ENCODE data around the gene EEA1. TPM values are rescaled to one million over a fixed set of nuclear protein-coding genes. Genes with fewer than 3 reads are reported as not detected.

Gene EEA1
- total and polyA plus RNA-seq, 10 of the 15 experiments (the other 5 are each of a cell fraction or from before 2014, with no cell fraction given), result 5.5 to 40.3 (median 13.5) TPM

- TF ChIP-seq PML (IDR thresholded peaks at IDR 0.05; ENCODE audit: low read length) (peak; percentile 93), BCLAF1 (IDR thresholded peaks at IDR 0.05) (no peak), ZNF274 (IDR thresholded peaks at IDR 0.05; ENCODE audit: insufficient read depth, insufficient read length) (no peak), EED (IDR thresholded peaks at IDR 0.05; ENCODE audit: low read depth) (peak; percentile 23; the same call in 1 of the 2 replicates), MXI1 (IDR thresholded peaks at IDR 0.05; ENCODE audit: low read depth, low read length) (peak; percentile 74), IRF4 (IDR thresholded peaks at IDR 0.05; ENCODE audit: low read depth, low read length) (0 out of 2 replicates have a peak, but pooled peaks have one; percentile 5), HCFC1 (IDR thresholded peaks at IDR 0.05; ENCODE audit: low read length) (peak; percentile 48; the same call in 1 of the 2 replicates), RAD21 (IDR thresholded peaks at IDR 0.05; ENCODE audit: insufficient read depth, low read depth, low read length) (peak; percentile 16; the same call in 1 of the 2 replicates), SUPT20H (IDR thresholded peaks at IDR 0.05; ENCODE audit: borderline replicate concordance, control insufficient read depth, low read depth, low read length) (no peak), PRDM15 (CRISPR knock-in tag; IDR thresholded peaks at IDR 0.05) (no peak), ETV6 (conservative IDR thresholded peaks at IDR 0.05 in 1 of 2, IDR thresholded peaks at IDR 0.05 in 1 of 2; ENCODE audit: borderline replicate concordance in 1 of 2, low read depth in 1 of 2) (peak in 1 of 2 experiments; percentile 35; a peak in 1 of 4 replicates), SPI1 (IDR thresholded peaks at IDR 0.05; ENCODE audit: borderline replicate concordance, insufficient read depth, low read depth, low read length) (peak; percentile 11; the same call in 1 of the 2 replicates), HDAC6 (IDR thresholded peaks at IDR 0.05; ENCODE audit: unreplicated experiment) (no peak), GATAD2B (conservative IDR thresholded peaks at IDR 0.05; ENCODE audit: low read depth) (peak; percentile 95), RAD51 (IDR thresholded peaks at IDR 0.05) (no peak), ZNF384 (IDR thresholded peaks at IDR 0.05; ENCODE audit: borderline replicate concordance, low read depth, low read length) (no peak), RB1 (IDR thresholded peaks at IDR 0.05; ENCODE audit: borderline replicate concordance) (peak; percentile 70; the same call in 1 of the 2 replicates), KLF5 (IDR thresholded peaks at IDR 0.05; ENCODE audit: partially characterized antibody) (peak; percentile 91), TCF3 (IDR thresholded peaks at IDR 0.05; ENCODE audit: borderline replicate concordance, insufficient read depth, low read depth, low read length) (0 out of 2 replicates have a peak, but pooled peaks have one; percentile 15), RCOR1 (conservative IDR thresholded peaks at IDR 0.05; ENCODE audit: low read depth, low read length) (no peak), NRF1 (conservative IDR thresholded peaks at IDR 0.05; ENCODE audit: low read depth, low read length) (no peak), RBBP5 (conservative IDR thresholded peaks at IDR 0.05) (no peak), JUNB (IDR thresholded peaks at IDR 0.05) (no peak)
Observed at GRCh38 chr12:92928962-92929915, at the start of gene EEA1 (continued).
